ENCODE measurements around the gene FHIT. TPM values are rescaled to one million over a fixed set of nuclear protein-coding genes. Genes with fewer than 3 reads are reported as not detected.

FHIT gene
- total RNA-seq, 1 donor from 2014 or later = 29.9 TPM

- H3K27ac Mint-ChIP-seq = no peak overlapping the region
- DNase-seq (ENCODE audit: low spot score) = no peak
- no peaks in the 10 kb centered on the region for H3K9me3 Mint-ChIP-seq
- no peaks in the 10 kb centered on the region for H3K27me3 Mint-ChIP-seq (ENCODE audit: low read depth)
- H3K4me1 Mint-ChIP-seq (ENCODE audit: low read depth) = peaks cover 5% of the 10 kb centered on the region
- intact Hi-C loops (cut with micrococcal nuclease) = no loop called here
- no peak overlapping the region for H3K4me3 Mint-ChIP-seq (ENCODE audit: low read depth)
- no peaks in the 10 kb centered on the region for H3K36me3 Mint-ChIP-seq (ENCODE audit: low read depth)
Observed at GRCh38 chr3:60240492-60240891, 1010.8 kb downstream of the FHIT start.

GRCh38 chr3:60238550-60238949 lies 1012.7 kb downstream of the FHIT start:
- Mint-ChIP-seq H3K27ac (no peak overlapping the region), H3K4me3 (ENCODE audit: low read depth) (no peak overlapping the region), H3K36me3 (ENCODE audit: low read depth) (no peaks in the 10 kb centered on the region), H3K27me3 (ENCODE audit: low read depth) (no peaks in the 10 kb centered on the region), H3K4me1 (ENCODE audit: low read depth) (peaks cover 5% of the 10 kb centered on the region), H3K9me3 (peaks cover 5% of the 10 kb centered on the region)
- DNase-seq (ENCODE audit: low spot score) = no peak
- intact Hi-C loops (cut with micrococcal nuclease) = no loop called here

- H3K27me3 Mint-ChIP-seq (ENCODE audit: low read depth) = no peaks in the 10 kb centered on the region
- no peak for DNase-seq (ENCODE audit: low spot score)
- no peak overlapping the region for H3K4me3 Mint-ChIP-seq (ENCODE audit: low read depth)
- intact Hi-C loops (cut with micrococcal nuclease) = no loop called here
- no peaks in the 10 kb centered on the region for H3K4me1 Mint-ChIP-seq (ENCODE audit: low read depth)
- no peak overlapping the region for H3K27ac Mint-ChIP-seq
- no peaks in the 10 kb centered on the region for H3K36me3 Mint-ChIP-seq (ENCODE audit: low read depth)
- H3K9me3 Mint-ChIP-seq = peaks cover 13% of the 10 kb centered on the region
Observed at GRCh38 chr3:60229502-60229901, 1021.8 kb downstream of the FHIT start.

- H3K27me3 Mint-ChIP-seq (ENCODE audit: low read depth) = no peaks in the 10 kb centered on the region
- H3K4me1 Mint-ChIP-seq (ENCODE audit: low read depth) = no peaks in the 10 kb centered on the region
- H3K36me3 Mint-ChIP-seq (ENCODE audit: low read depth) = no peaks in the 10 kb centered on the region
- no peak for DNase-seq (ENCODE audit: low spot score)
- H3K9me3 Mint-ChIP-seq = peaks cover 11% of the 10 kb centered on the region
- no peak overlapping the region for H3K27ac Mint-ChIP-seq
- H3K4me3 Mint-ChIP-seq (ENCODE audit: low read depth) = no peak overlapping the region
- intact Hi-C loops (cut with micrococcal nuclease) = no loop called here
Observed at GRCh38 chr3:60228823-60229222, 1022.4 kb downstream of the FHIT start.

- Mint-ChIP-seq H3K9me3 (no peaks in the 10 kb centered on the region), H3K27me3 (ENCODE audit: low read depth) (no peaks in the 10 kb centered on the region), H3K4me3 (ENCODE audit: low read depth) (no peak overlapping the region), H3K4me1 (ENCODE audit: low read depth) (no peaks in the 10 kb centered on the region), H3K36me3 (ENCODE audit: low read depth) (no peaks in the 10 kb centered on the region), H3K27ac (no peak overlapping the region)
- DNase-seq (ENCODE audit: low spot score) = no peak
- intact Hi-C loops (cut with micrococcal nuclease) = no loop called here
Observed at GRCh38 chr3:60226912-60227311, 1024.3 kb downstream of the FHIT start.

- no peak overlapping the region for H3K4me3 Mint-ChIP-seq (ENCODE audit: low read depth)
- H3K9me3 Mint-ChIP-seq = no peaks in the 10 kb centered on the region
- no peak overlapping the region for H3K27ac Mint-ChIP-seq
- intact Hi-C loops (cut with micrococcal nuclease) = no loop called here
- no peaks in the 10 kb centered on the region for H3K36me3 Mint-ChIP-seq (ENCODE audit: low read depth)
- H3K27me3 Mint-ChIP-seq (ENCODE audit: low read depth) = no peaks in the 10 kb centered on the region
- no peak for DNase-seq (ENCODE audit: low spot score)
- H3K4me1 Mint-ChIP-seq (ENCODE audit: low read depth) = no peaks in the 10 kb centered on the region
Observed at GRCh38 chr3:60225848-60226247, 1025.4 kb downstream of the FHIT start.

- Mint-ChIP-seq H3K9me3 (no peaks in the 10 kb centered on the region), H3K36me3 (ENCODE audit: low read depth) (no peaks in the 10 kb centered on the region), H3K27ac (no peak overlapping the region), H3K4me1 (ENCODE audit: low read depth) (no peaks in the 10 kb centered on the region), H3K4me3 (ENCODE audit: low read depth) (no peak overlapping the region), H3K27me3 (ENCODE audit: low read depth) (no peaks in the 10 kb centered on the region)
- DNase-seq (ENCODE audit: low spot score) = no peak
- intact Hi-C loops (cut with micrococcal nuclease) = no loop called here
Observed at GRCh38 chr3:60220768-60221167, 1030.5 kb downstream of the FHIT start.

- Mint-ChIP-seq H3K27ac (no peak overlapping the region), H3K9me3 (peaks cover 3% of the 10 kb centered on the region), H3K4me3 (ENCODE audit: low read depth) (no peak overlapping the region), H3K27me3 (ENCODE audit: low read depth) (no peaks in the 10 kb centered on the region), H3K4me1 (ENCODE audit: low read depth) (no peaks in the 10 kb centered on the region), H3K36me3 (ENCODE audit: low read depth) (no peaks in the 10 kb centered on the region)
- intact Hi-C loops (cut with micrococcal nuclease) = no loop called here
- no peak for DNase-seq (ENCODE audit: low spot score)
Observed at GRCh38 chr3:60219501-60219900, 1031.8 kb downstream of the FHIT start.

GRCh38 chr3:60217156-60217911 lies 1033.9 kb downstream of the FHIT start:
- DNase-seq (ENCODE audit: low spot score) = no peak
- no peaks in the 10 kb centered on the region for H3K27me3 Mint-ChIP-seq (ENCODE audit: low read depth)
- intact Hi-C loops (cut with micrococcal nuclease) = no loop called here
- H3K36me3 Mint-ChIP-seq (ENCODE audit: low read depth) = no peaks in the 10 kb centered on the region
- no peaks in the 10 kb centered on the region for H3K4me1 Mint-ChIP-seq (ENCODE audit: low read depth)
- no peak overlapping the region for H3K27ac Mint-ChIP-seq
- H3K9me3 Mint-ChIP-seq = peaks cover 3% of the 10 kb centered on the region
- H3K4me3 Mint-ChIP-seq (ENCODE audit: low read depth) = no peak overlapping the region

GRCh38 chr3:60216462-60217075 lies 1034.7 kb downstream of the FHIT start:
- no peaks in the 10 kb centered on the region for H3K4me1 Mint-ChIP-seq (ENCODE audit: low read depth)
- intact Hi-C loops (cut with micrococcal nuclease) = no loop called here
- no peak for DNase-seq (ENCODE audit: low spot score)
- H3K4me3 Mint-ChIP-seq (ENCODE audit: low read depth) = no peak overlapping the region
- no peaks in the 10 kb centered on the region for H3K27me3 Mint-ChIP-seq (ENCODE audit: low read depth)
- peaks cover 3% of the 10 kb centered on the region for H3K9me3 Mint-ChIP-seq
- H3K27ac Mint-ChIP-seq = no peak overlapping the region
- no peaks in the 10 kb centered on the region for H3K36me3 Mint-ChIP-seq (ENCODE audit: low read depth)

- Mint-ChIP-seq H3K36me3 (ENCODE audit: low read depth) (no peaks in the 10 kb centered on the region), H3K27ac (no peak overlapping the region)
- intact Hi-C loops (cut with micrococcal nuclease) = no loop called here
Observed at GRCh38 chr3:60215946-60216345, 1035.3 kb downstream of the FHIT start.

GRCh38 chr3:60207905-60208304 lies 1043.3 kb downstream of the FHIT start:
- H3K9me3 Mint-ChIP-seq = peaks cover 10% of the 10 kb centered on the region

More at GRCh38 chr3:60215946-60216345, 1035.3 kb downstream of the FHIT start:
- Mint-ChIP-seq H3K4me3 (ENCODE audit: low read depth) (no peak overlapping the region), H3K9me3 (peaks cover 3% of the 10 kb centered on the region), H3K4me1 (ENCODE audit: low read depth) (no peaks in the 10 kb centered on the region), H3K27me3 (ENCODE audit: low read depth) (no peaks in the 10 kb centered on the region)
- no peak for DNase-seq (ENCODE audit: low spot score)

GRCh38 chr3:60206206-60206605 lies 1045.0 kb downstream of the FHIT start:
- no peaks in the 10 kb centered on the region for H3K4me1 Mint-ChIP-seq (ENCODE audit: low read depth)
- H3K4me3 Mint-ChIP-seq (ENCODE audit: low read depth) = no peak overlapping the region
- peaks cover 11% of the 10 kb centered on the region for H3K9me3 Mint-ChIP-seq
- H3K36me3 Mint-ChIP-seq (ENCODE audit: low read depth) = no peaks in the 10 kb centered on the region
- no peaks in the 10 kb centered on the region for H3K27me3 Mint-ChIP-seq (ENCODE audit: low read depth)
- intact Hi-C loops (cut with micrococcal nuclease) = no loop called here
- DNase-seq (ENCODE audit: low spot score) = no peak
- no peak overlapping the region for H3K27ac Mint-ChIP-seq

More at GRCh38 chr3:60207905-60208304, 1043.3 kb downstream of the FHIT start:
- intact Hi-C loops (cut with micrococcal nuclease) = no loop called here
- Mint-ChIP-seq H3K27me3 (ENCODE audit: low read depth) (no peaks in the 10 kb centered on the region), H3K4me1 (ENCODE audit: low read depth) (no peaks in the 10 kb centered on the region), H3K27ac (no peak overlapping the region), H3K4me3 (ENCODE audit: low read depth) (no peak overlapping the region), H3K36me3 (ENCODE audit: low read depth) (no peaks in the 10 kb centered on the region)
- DNase-seq (ENCODE audit: low spot score) = no peak
